PC-9 (cell line): ENCODE measurements around the gene ZNF423.

Experiments
- EZH2 ChIP-seq: fragments of 200-600 bp; sonication (generic); IDR thresholded peaks from 2 replicates; pipeline ENCODE4 v1.8.0; 2017; ENCODE audit warnings: antibody characterized with exemption, low read depth
- TF ChIP-seq, protein P1 (sequence below): fragments of 200-600 bp; sonication (generic); conservative IDR thresholded peaks from 2 replicates; pipeline ENCODE4 v1.6.1; 2017; ENCODE audit warnings: mixed run types, antibody characterized with exemption, mild to moderate bottlenecking, moderate library complexity

DNA sequence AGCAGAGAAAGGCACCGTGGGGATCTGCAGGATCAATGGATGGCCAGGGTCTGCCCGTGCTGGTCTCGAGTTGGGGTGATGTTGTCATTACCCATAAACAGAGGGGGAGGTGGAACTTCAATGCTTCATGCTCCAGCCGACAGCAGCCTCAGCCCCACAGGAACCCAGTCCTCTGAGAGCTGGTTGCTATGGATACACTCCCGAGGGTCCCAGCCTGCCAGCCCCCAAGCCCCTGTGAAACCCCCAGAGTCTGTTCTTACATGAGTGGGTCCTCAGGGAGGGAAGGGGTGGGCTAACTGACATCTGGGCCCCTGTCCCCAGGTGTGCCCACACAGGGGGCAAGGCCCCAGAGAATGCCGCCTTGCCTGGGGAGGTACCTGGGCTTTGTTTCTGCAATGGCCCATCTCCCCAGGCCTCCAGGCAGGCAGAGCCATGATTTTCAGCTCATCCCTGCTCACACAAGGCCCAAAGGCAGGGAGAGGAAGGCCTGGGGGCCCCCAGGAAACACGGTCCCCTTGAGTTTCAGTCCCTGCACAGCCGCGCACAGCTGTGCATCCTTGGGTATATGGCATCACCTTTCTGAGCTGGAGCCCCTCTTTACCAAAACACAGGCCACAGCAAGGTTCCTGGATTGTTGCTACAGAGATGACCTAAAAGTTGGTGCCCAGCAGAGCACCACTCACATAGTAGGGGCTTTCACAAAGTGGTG is 223.7 kb downstream of the ZNF423 start:
- TF ChIP-seq, protein P1, sequence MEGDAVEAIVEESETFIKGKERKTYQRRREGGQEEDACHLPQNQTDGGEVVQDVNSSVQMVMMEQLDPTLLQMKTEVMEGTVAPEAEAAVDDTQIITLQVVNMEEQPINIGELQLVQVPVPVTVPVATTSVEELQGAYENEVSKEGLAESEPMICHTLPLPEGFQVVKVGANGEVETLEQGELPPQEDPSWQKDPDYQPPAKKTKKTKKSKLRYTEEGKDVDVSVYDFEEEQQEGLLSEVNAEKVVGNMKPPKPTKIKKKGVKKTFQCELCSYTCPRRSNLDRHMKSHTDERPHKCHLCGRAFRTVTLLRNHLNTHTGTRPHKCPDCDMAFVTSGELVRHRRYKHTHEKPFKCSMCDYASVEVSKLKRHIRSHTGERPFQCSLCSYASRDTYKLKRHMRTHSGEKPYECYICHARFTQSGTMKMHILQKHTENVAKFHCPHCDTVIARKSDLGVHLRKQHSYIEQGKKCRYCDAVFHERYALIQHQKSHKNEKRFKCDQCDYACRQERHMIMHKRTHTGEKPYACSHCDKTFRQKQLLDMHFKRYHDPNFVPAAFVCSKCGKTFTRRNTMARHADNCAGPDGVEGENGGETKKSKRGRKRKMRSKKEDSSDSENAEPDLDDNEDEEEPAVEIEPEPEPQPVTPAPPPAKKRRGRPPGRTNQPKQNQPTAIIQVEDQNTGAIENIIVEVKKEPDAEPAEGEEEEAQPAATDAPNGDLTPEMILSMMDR = no peak
- no peak for TF ChIP-seq EZH2
